Measurements from ENCODE around the gene NKAIN2.

The NKAIN2 gene

GRCh38 chr6:123896869-123897268 is 93.2 kb downstream of the NKAIN2 start:
- in situ Hi-C loops (cut with HindIII; ENCODE audit: low pct_ligation_motif_present, low sequenced_read_pairs), result no loop called here
- no peak for TF ChIP-seq CTCF (IDR thresholded peaks at IDR 0.05; ENCODE audit: low read depth, low read length, missing control alignments)
- Histone ChIP-seq H3K27me3 (replicated peaks) (no peaks in the 10 kb centered on the region), H3K4me3 (ENCODE audit: low read depth, low read length) (no peak overlapping the region), H3K36me3 (replicated peaks) (no peaks in the 10 kb centered on the region), H3K27ac (no peak overlapping the region)
- no peak for DNase-seq

GRCh38 chr6:123897965-123898364 is 94.3 kb downstream of the NKAIN2 start:
- no peaks in the 10 kb centered on the region for H3K27me3 ChIP-seq (replicated peaks)
- in situ Hi-C loops (cut with HindIII; ENCODE audit: low pct_ligation_motif_present, low sequenced_read_pairs), result no loop called here
- TF ChIP-seq CTCF (IDR thresholded peaks at IDR 0.05; ENCODE audit: low read depth, low read length, missing control alignments), result no peak
- H3K27ac ChIP-seq, result no peak overlapping the region
- H3K4me3 ChIP-seq (ENCODE audit: low read depth, low read length), result no peak overlapping the region
- no peak for DNase-seq
- H3K36me3 ChIP-seq (replicated peaks), result no peaks in the 10 kb centered on the region

- no peaks in the 10 kb centered on the region for H3K27me3 ChIP-seq (replicated peaks)
- H3K4me3 ChIP-seq (ENCODE audit: low read depth, low read length), result no peak overlapping the region
- no peaks in the 10 kb centered on the region for H3K36me3 ChIP-seq (replicated peaks)
- H3K27ac ChIP-seq, result no peak overlapping the region
- DNase-seq, result no peak
- no peak for TF ChIP-seq CTCF (IDR thresholded peaks at IDR 0.05; ENCODE audit: low read depth, low read length, missing control alignments)
- in situ Hi-C loops (cut with HindIII; ENCODE audit: low pct_ligation_motif_present, low sequenced_read_pairs), result no loop called here
Measured at GRCh38 chr6:123898665-123899064, 95.0 kb downstream of the NKAIN2 start.

- H3K4me3 ChIP-seq (ENCODE audit: low read depth, low read length), result no peak overlapping the region
- H3K27ac ChIP-seq, result no peak overlapping the region
- H3K27me3 ChIP-seq (replicated peaks), result no peaks in the 10 kb centered on the region
- no peak for DNase-seq
- no peak for TF ChIP-seq CTCF (IDR thresholded peaks at IDR 0.05; ENCODE audit: low read depth, low read length, missing control alignments)
- in situ Hi-C loops (cut with HindIII; ENCODE audit: low pct_ligation_motif_present, low sequenced_read_pairs), result no loop called here
- no peaks in the 10 kb centered on the region for H3K36me3 ChIP-seq (replicated peaks)
Measured at GRCh38 chr6:123899745-123900144, 96.1 kb downstream of the NKAIN2 start.

GRCh38 chr6:123901436-123901835 is 97.8 kb downstream of the NKAIN2 start:
- no peaks in the 10 kb centered on the region for H3K27me3 ChIP-seq (replicated peaks)
- in situ Hi-C loops (cut with HindIII; ENCODE audit: low pct_ligation_motif_present, low sequenced_read_pairs), result no loop called here
- no peak overlapping the region for H3K4me3 ChIP-seq (ENCODE audit: low read depth, low read length)
- no peak for DNase-seq
- H3K36me3 ChIP-seq (replicated peaks), result no peaks in the 10 kb centered on the region
- H3K27ac ChIP-seq, result no peak overlapping the region
- no peak for TF ChIP-seq CTCF (IDR thresholded peaks at IDR 0.05; ENCODE audit: low read depth, low read length, missing control alignments)

- H3K27me3 ChIP-seq (replicated peaks), result no peaks in the 10 kb centered on the region
- no peak overlapping the region for H3K4me3 ChIP-seq (ENCODE audit: low read depth, low read length)
- H3K27ac ChIP-seq, result no peak overlapping the region
- no peak for TF ChIP-seq CTCF (IDR thresholded peaks at IDR 0.05; ENCODE audit: low read depth, low read length, missing control alignments)
- no peak for DNase-seq
- no peaks in the 10 kb centered on the region for H3K36me3 ChIP-seq (replicated peaks)
- in situ Hi-C loops (cut with HindIII; ENCODE audit: low pct_ligation_motif_present, low sequenced_read_pairs), result no loop called here
Measured at GRCh38 chr6:123902738-123903313, 99.2 kb downstream of the NKAIN2 start.

All from brain microvascular endothelial cell (primary cell).